Brain microvascular endothelial cell (primary cell): ENCODE measurements around the gene CDC42EP5.
A peak's percentile ranks its signal among the peaks of the same experiment; 100 is the strongest.

Source experiments
- DNase-seq: peaks from one replicate; pipeline ENCODE4 v3.0.0-alpha.2; 2020
- H3K27ac ChIP-seq: fragments of 250-450 bp; sonication (Bioruptor Pico); 2 replicates; pipeline ENCODE4 v1.5.1; 2020; ENCODE audit warnings: mild to moderate bottlenecking, moderate library complexity
- H3K27me3 ChIP-seq: fragments of 250-450 bp; sonication (Bioruptor Pico); replicated peaks from 2 replicates; pipeline ENCODE4 v1.5.1; 2020; ENCODE audit warnings: mild to moderate bottlenecking
- H3K36me3 ChIP-seq: fragments of 250-450 bp; sonication (Bioruptor Pico); replicated peaks from 2 replicates; pipeline ENCODE4 v1.5.1; 2020; ENCODE audit warnings: mild to moderate bottlenecking
- H3K4me3 ChIP-seq: 2 replicates; pipeline ENCODE4 v1.5.1; 2011; ENCODE audit warnings: low read depth, mild to moderate bottlenecking, control low read depth, low read length, moderate library complexity
- in situ Hi-C: cut with HindIII; loops from 2 replicates; pipeline ENCODE4 v1.10.0; 2017; ENCODE audit warnings: low sequenced_read_pairs, low pct_ligation_motif_present
- TF ChIP-seq, protein P1 (sequence below): IDR thresholded peaks from 2 replicates; pipeline ENCODE4 v1.5.1; 2011; ENCODE audit warnings: low read depth, mild to moderate bottlenecking, moderate library complexity, low read length, control low read depth, inconsistent platforms; ENCODE audit errors: missing control alignments

The CDC42EP5 gene

DNA sequence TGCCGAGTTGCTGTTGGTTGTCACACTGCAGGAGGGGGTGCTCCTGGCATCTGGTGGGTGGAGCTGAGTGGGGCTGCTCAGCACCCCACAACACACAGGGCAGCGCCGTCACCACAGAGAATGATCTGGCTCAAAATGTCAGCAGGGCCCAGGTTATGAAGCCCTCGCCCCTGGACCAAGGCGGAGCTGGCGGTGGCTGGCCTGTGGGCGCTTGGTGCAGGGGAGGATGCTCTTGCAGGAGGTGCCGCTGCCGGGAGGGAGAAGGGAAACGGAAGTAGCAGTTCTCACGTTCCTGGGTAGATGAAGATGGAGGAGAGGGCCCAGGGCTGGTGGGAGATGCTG is 38.3 kb downstream of the CDC42EP5 start:
- Histone ChIP-seq H3K4me3 (no peak overlapping the region), H3K36me3 (peaks cover 3% of the 10 kb centered on the region), H3K27me3 (no peaks in the 10 kb centered on the region), H3K27ac (no peak overlapping the region)
- in situ Hi-C loops: no loop called here
- DNase-seq: no peak
- TF ChIP-seq, protein P1, sequence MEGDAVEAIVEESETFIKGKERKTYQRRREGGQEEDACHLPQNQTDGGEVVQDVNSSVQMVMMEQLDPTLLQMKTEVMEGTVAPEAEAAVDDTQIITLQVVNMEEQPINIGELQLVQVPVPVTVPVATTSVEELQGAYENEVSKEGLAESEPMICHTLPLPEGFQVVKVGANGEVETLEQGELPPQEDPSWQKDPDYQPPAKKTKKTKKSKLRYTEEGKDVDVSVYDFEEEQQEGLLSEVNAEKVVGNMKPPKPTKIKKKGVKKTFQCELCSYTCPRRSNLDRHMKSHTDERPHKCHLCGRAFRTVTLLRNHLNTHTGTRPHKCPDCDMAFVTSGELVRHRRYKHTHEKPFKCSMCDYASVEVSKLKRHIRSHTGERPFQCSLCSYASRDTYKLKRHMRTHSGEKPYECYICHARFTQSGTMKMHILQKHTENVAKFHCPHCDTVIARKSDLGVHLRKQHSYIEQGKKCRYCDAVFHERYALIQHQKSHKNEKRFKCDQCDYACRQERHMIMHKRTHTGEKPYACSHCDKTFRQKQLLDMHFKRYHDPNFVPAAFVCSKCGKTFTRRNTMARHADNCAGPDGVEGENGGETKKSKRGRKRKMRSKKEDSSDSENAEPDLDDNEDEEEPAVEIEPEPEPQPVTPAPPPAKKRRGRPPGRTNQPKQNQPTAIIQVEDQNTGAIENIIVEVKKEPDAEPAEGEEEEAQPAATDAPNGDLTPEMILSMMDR: no peak

- no peaks in the 10 kb centered on the region for H3K27me3 ChIP-seq
- peaks cover 3% of the 10 kb centered on the region for H3K36me3 ChIP-seq
- no peak for DNase-seq
- TF ChIP-seq, protein P1: no peak
- no peak overlapping the region for H3K27ac ChIP-seq
- no peak overlapping the region for H3K4me3 ChIP-seq
- in situ Hi-C loops: no loop called here
These were observed 38.8 kb downstream of the CDC42EP5 start for GRCh38 chr19:54434112-54434872.

GRCh38 chr19:54433697-54434096 is 39.4 kb downstream of the CDC42EP5 start:
- Histone ChIP-seq H3K27ac (no peak overlapping the region), H3K4me3 (no peak overlapping the region), H3K27me3 (no peaks in the 10 kb centered on the region), H3K36me3 (peaks cover 1% of the 10 kb centered on the region)
- in situ Hi-C loops: no loop called here
- TF ChIP-seq, protein P1: no peak
- DNase-seq: no peak

- in situ Hi-C loops: no loop called here
- Histone ChIP-seq H3K36me3 (no peaks in the 10 kb centered on the region), H3K27ac (no peak overlapping the region), H3K4me3 (no peak overlapping the region), H3K27me3 (no peaks in the 10 kb centered on the region)
- TF ChIP-seq, protein P1: no peak
- DNase-seq: no peak
These were observed 40.9 kb downstream of the CDC42EP5 start for GRCh38 chr19:54432144-54432738.

DNA sequence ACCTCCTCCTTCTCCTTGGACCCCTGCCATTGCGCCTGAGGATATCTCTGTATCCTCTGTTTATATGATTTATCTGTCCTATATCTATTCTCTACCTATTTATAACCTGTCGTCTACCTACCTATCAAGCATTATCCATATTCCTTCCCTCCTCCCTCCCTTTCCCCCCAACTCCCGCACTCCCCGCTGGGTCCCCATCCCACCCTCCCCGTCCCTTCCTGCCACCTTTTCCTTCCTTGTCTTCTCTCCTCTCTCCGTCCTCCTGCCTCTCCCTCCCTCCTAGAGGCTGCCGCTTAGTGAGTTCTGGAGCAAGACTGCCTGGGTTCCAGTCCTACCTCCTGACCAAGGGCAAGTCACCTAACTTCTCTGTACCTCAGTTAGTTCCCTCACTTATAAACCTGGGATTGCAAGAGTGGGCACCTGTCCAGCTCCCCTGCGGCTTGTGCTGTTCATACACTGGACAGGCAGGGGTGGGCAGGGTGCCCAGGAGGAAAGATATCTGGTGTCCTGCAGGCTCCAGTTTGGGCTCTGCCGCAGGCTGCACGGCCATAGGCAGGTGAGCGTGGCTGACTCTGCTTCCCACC is 41.7 kb downstream of the CDC42EP5 start:
- Histone ChIP-seq H3K27me3 (no peaks in the 10 kb centered on the region), H3K27ac (no peak overlapping the region), H3K36me3 (no peaks in the 10 kb centered on the region), H3K4me3 (no peak overlapping the region)
- peak; percentile 16 for DNase-seq
- in situ Hi-C loops: no loop called here
- TF ChIP-seq, protein P1: no peak
